ENCODE results near the gene GTF2I.
"Not testable (repeated sequence)": the region's sequence is repeated elsewhere in the genome, so short reads cannot be mapped to it uniquely, and the experiment has no call there.

The GTF2I gene

GRCh38 chr7:74779053-74779452 is 121.5 kb downstream of the GTF2I start:
- not testable (repeated sequence) for DNase-seq (ENCODE audit: low spot score)

- DNase-seq (ENCODE audit: low spot score), result not testable (repeated sequence)
Observed at GRCh38 chr7:74781746-74782145, 124.2 kb downstream of the GTF2I start.

- DNase-seq (ENCODE audit: low spot score), result not testable (repeated sequence)
Observed at GRCh38 chr7:74783595-74783994, 126.1 kb downstream of the GTF2I start.

- not testable (repeated sequence) for DNase-seq (ENCODE audit: low spot score)
Observed at GRCh38 chr7:74788369-74789150, 131.0 kb downstream of the GTF2I start.

- not testable (repeated sequence) for DNase-seq (ENCODE audit: low spot score)
Observed at GRCh38 chr7:74789200-74789736, 131.8 kb downstream of the GTF2I start.

- not testable (repeated sequence) for DNase-seq (ENCODE audit: low spot score)
Observed at GRCh38 chr7:74797848-74798622, 140.5 kb downstream of the GTF2I start.

GRCh38 chr7:74798644-74799043 is 141.1 kb downstream of the GTF2I start:
- not testable (repeated sequence) for DNase-seq (ENCODE audit: low spot score)
